GM23338 (cell line): ENCODE results near the gene ADCYAP1. TPM values are rescaled to one million over a fixed set of nuclear protein-coding genes. Genes with fewer than 3 reads are reported as not detected.

Source experiments
- ATAC-seq: fragments of 200-7000 bp; cut with Tn5 transposase; 3 replicates; pipeline ENCODE4 v1.9.1; 2020
- DNase-seq: peaks from one replicate; pipeline ENCODE4 v3.0.0-alpha.2; 2015; ENCODE audit warnings: low spot score
- H2AFZ ChIP-seq: fragments of 200-600 bp; sonication (generic); 2 replicates; pipeline ENCODE4 v1.8.0; 2016; ENCODE audit warnings: antibody characterized with exemption, mild to moderate bottlenecking, moderate library complexity
- H3F3A ChIP-seq: fragments of 200-600 bp; sonication (generic); replicated peaks from 2 replicates; pipeline ENCODE4 v1.8.0; 2017; ENCODE audit warnings: antibody characterized with exemption, mixed run types, low read depth
- H3K27ac ChIP-seq: fragments of 200-600 bp; sonication (generic); 2 replicates; pipeline ENCODE4 v1.6.1; 2016; ENCODE audit warnings: low read depth
- H3K27me3 ChIP-seq: fragments of 200-600 bp; sonication (generic); 2 replicates; pipeline ENCODE4 v1.8.0; 2016; ENCODE audit warnings: mild to moderate bottlenecking, mixed run types, moderate library complexity; ENCODE audit not compliant: insufficient read depth
- H3K36me3 ChIP-seq: fragments of 200-600 bp; sonication (generic); 2 replicates; pipeline ENCODE4 v1.8.0; 2016; ENCODE audit warnings: mild to moderate bottlenecking; ENCODE audit not compliant: insufficient read depth
- H3K4me1 ChIP-seq: fragments of 200-600 bp; sonication (generic); 2 replicates; pipeline ENCODE4 v1.8.0; 2016; ENCODE audit warnings: mild to moderate bottlenecking, moderate library complexity; ENCODE audit not compliant: insufficient read depth
- H3K4me2 ChIP-seq: fragments of 200-600 bp; sonication (generic); 2 replicates; pipeline ENCODE4 v1.7.1; 2017; ENCODE audit warnings: mixed run types
- H3K4me3 ChIP-seq: fragments of 200-600 bp; sonication (generic); 2 replicates; pipeline ENCODE4 v1.6.1; 2016; ENCODE audit warnings: mixed run types
- H3K79me2 ChIP-seq: fragments of 200-600 bp; sonication (generic); replicated peaks from 2 replicates; pipeline ENCODE4 v1.8.0; 2017; ENCODE audit warnings: mild to moderate bottlenecking; ENCODE audit not compliant: insufficient read depth
- H3K9me2 ChIP-seq: fragments of 200-600 bp; sonication (generic); 2 replicates; pipeline ENCODE4 v1.8.0; 2017; ENCODE audit not compliant: insufficient read depth
- H4K20me1 ChIP-seq: fragments of 200-600 bp; sonication (generic); replicated peaks from 2 replicates; pipeline ENCODE4 v1.8.0; 2017; ENCODE audit warnings: mild to moderate bottlenecking; ENCODE audit not compliant: insufficient read depth
- H3K27ac Mint-ChIP-seq: 2 replicates; pipeline ENCODE4 v1.8.0; 2020; ENCODE audit warnings: inconsistent platforms, mild to moderate bottlenecking, moderate library complexity, mixed read lengths
- H3K27me3 Mint-ChIP-seq: 3 replicates; pipeline ENCODE4 v1.8.0; 2022; ENCODE audit warnings: low read depth, mild to moderate bottlenecking, moderate library complexity, mixed read lengths, inconsistent platforms; ENCODE audit not compliant: insufficient read depth, poor library complexity
- H3K36me3 Mint-ChIP-seq: 3 replicates; pipeline ENCODE4 v1.8.0; 2021; ENCODE audit warnings: low read depth, mild to moderate bottlenecking, inconsistent platforms, moderate library complexity, mixed read lengths
- H3K4me1 Mint-ChIP-seq: 3 replicates; pipeline ENCODE4 v1.8.0; 2020; ENCODE audit warnings: mild to moderate bottlenecking, inconsistent platforms, mixed read lengths
- H3K4me3 Mint-ChIP-seq: 3 replicates; pipeline ENCODE4 v1.8.0; 2021; ENCODE audit warnings: moderate library complexity, mild to moderate bottlenecking, inconsistent platforms, mixed read lengths
- H3K9me3 Mint-ChIP-seq: 3 replicates; pipeline ENCODE4 v1.8.0; 2020; ENCODE audit warnings: moderate library complexity, mild to moderate bottlenecking, inconsistent platforms, mixed read lengths
- CREB1 ChIP-seq: fragments of 250-450 bp; sonication (Bioruptor Pico); IDR thresholded peaks from 2 replicates; pipeline ENCODE4 v1.5.0; 2020; ENCODE audit warnings: low read depth, mild to moderate bottlenecking, moderate library complexity
- CTCF ChIP-seq, 2 experiments: fragments of 200-600 bp in 1 of 2; sonication (generic) in 1 of 2; conservative IDR thresholded peaks; 2 replicates each; pipeline versions ENCODE4 v1.5.1 to v1.6.1; 2016 to 2017; ENCODE audit warnings: antibody characterized with exemption in 2 of 2, low read depth in 2 of 2, mild to moderate bottlenecking in 2 of 2, moderate library complexity in 1 of 2
- ETS1 ChIP-seq: IDR thresholded peaks from 2 replicates; pipeline ENCODE4 v1.6.1; 2016; ENCODE audit warnings: antibody characterized with exemption
- EZH2 ChIP-seq: fragments of 200-600 bp; sonication (generic); IDR thresholded peaks from one replicate; pipeline ENCODE4 v1.8.0; 2017; ENCODE audit warnings: antibody characterized with exemption, mild to moderate bottlenecking, low read depth; ENCODE audit not compliant: unreplicated experiment
- EZH2phosphoT487 ChIP-seq: fragments of 200-600 bp; sonication (generic); IDR thresholded peaks from one replicate; pipeline ENCODE4 v1.8.1; 2018; ENCODE audit warnings: antibody characterized with exemption; ENCODE audit not compliant: unreplicated experiment
- JUNB ChIP-seq: IDR thresholded peaks from one replicate; pipeline ENCODE4 v1.6.1; 2016; ENCODE audit warnings: antibody characterized with exemption; ENCODE audit not compliant: unreplicated experiment
- POLR2AphosphoS5 ChIP-seq: IDR thresholded peaks from 2 replicates; pipeline ENCODE4 v1.6.1; 2016; ENCODE audit warnings: antibody characterized with exemption, low read depth
- REST ChIP-seq: IDR thresholded peaks from one replicate; pipeline ENCODE4 v1.6.1; 2018; ENCODE audit warnings: antibody characterized with exemption; ENCODE audit not compliant: unreplicated experiment
- STAT1 ChIP-seq: IDR thresholded peaks from one replicate; pipeline ENCODE4 v1.6.1; 2016; ENCODE audit warnings: antibody characterized with exemption; ENCODE audit not compliant: unreplicated experiment
- ZNF114 ChIP-seq: fragments of 250-450 bp; sonication (Bioruptor Pico); IDR thresholded peaks from 2 replicates; pipeline ENCODE4 v1.5.0; 2020; ENCODE audit warnings: mild to moderate bottlenecking, moderate library complexity
- ZNF331 ChIP-seq: fragments of 250-450 bp; sonication (Bioruptor Pico); IDR thresholded peaks from 2 replicates; pipeline ENCODE4 v1.5.0; 2020; ENCODE audit warnings: low read depth, mild to moderate bottlenecking, moderate library complexity
- ZNF462 ChIP-seq: fragments of 250-450 bp; sonication (Bioruptor Pico); IDR thresholded peaks from 2 replicates; pipeline ENCODE4 v1.5.0; 2020; ENCODE audit warnings: mild to moderate bottlenecking, moderate library complexity
- polyA plus RNA-seq: library from polyadenylated mRNA; unstranded; fragments of >200 nt; fragmentation: Nextera tagmentation; extraction: Ambion mirVana; gene quantifications from 2 replicates; pipeline ENCODE4 v1.2.1, GENCODE V29; 2016
- total RNA-seq: library from RNA; depleted of rRNA; stranded (reverse); fragments of >200 nt; shearing (Covaris generic); gene quantifications from 2 replicates; pipeline ENCODE4 v1.2.3, GENCODE V29; 2014

ADCYAP1 gene
- total and polyA plus RNA-seq, 2 experiments from 2014 or later: not detected

GRCh38 chr18:936941-937340 lies 32.3 kb downstream of the ADCYAP1 start:
- Histone ChIP-seq H3K27me3 (no peaks in the 10 kb centered on the region), H3K9me2 (no peaks in the 10 kb centered on the region), H2AFZ (no peak overlapping the region), H3F3A (no peaks in the 10 kb centered on the region; the same call in 1 of the 2 replicates), H3K4me2 (no peak overlapping the region), H3K27ac (no peak overlapping the region), H3K4me1 (no peaks in the 10 kb centered on the region; the same call in 1 of the 2 replicates), H3K36me3 (no peaks in the 10 kb centered on the region), H4K20me1 (no peaks in the 10 kb centered on the region), H3K4me3 (no peak overlapping the region), H3K79me2 (no peaks in the 10 kb centered on the region)
- Mint-ChIP-seq H3K4me3 (no peak overlapping the region), H3K4me1 (peaks cover 4% of the 10 kb centered on the region), H3K36me3 (no peaks in the 10 kb centered on the region), H3K27ac (no peak overlapping the region; the same call in 1 of the 2 replicates), H3K9me3 (no peaks in the 10 kb centered on the region), H3K27me3 (peaks cover 2% of the 10 kb centered on the region)
- ATAC-seq (no peak), DNase-seq (no peak)
- TF ChIP-seq REST: no peak
- TF ChIP-seq CREB1 (CRISPR knock-in tag): no peak
- no peak for TF ChIP-seq ZNF462 (CRISPR knock-in tag)
- no peak for TF ChIP-seq EZH2phosphoT487
- TF ChIP-seq JUNB: no peak
- TF ChIP-seq STAT1: no peak
- no peak for TF ChIP-seq CTCF (conservative IDR thresholded peaks at IDR 0.05; ENCODE audit: low read depth in 2 of 2)
- no peak for TF ChIP-seq ETS1
- TF ChIP-seq ZNF114: no peak
- TF ChIP-seq POLR2AphosphoS5: no peak
- TF ChIP-seq EZH2: no peak
- no peak for TF ChIP-seq ZNF331 (CRISPR knock-in tag)
